Lower lobe of right lung (tissue), 2 donors: ENCODE results near the gene PLD4. TPM values are rescaled to one million over a fixed set of nuclear protein-coding genes. Genes with fewer than 3 reads are reported as not detected.

Experiments used
- ATAC-seq, 2 donors: fragments of 200-7000 bp; cut with Tn5 transposase; one replicate each; pipeline ENCODE4 v1.9.1; 2020 to 2022; ENCODE audit warnings: mild to moderate bottlenecking in 2 of 2, moderate library complexity in 2 of 2
- DNase-seq: peaks from one replicate; pipeline ENCODE4 v3.0.0-alpha.2; 2020
- H3K27ac ChIP-seq: fragments of 200-600 bp; one replicate; pipeline ENCODE4 v1.8.0; 2022
- H3K27me3 ChIP-seq: fragments of 200-600 bp; one replicate; pipeline ENCODE4 v1.8.0; 2022; ENCODE audit warnings: low read depth
- H3K36me3 ChIP-seq: fragments of 200-600 bp; one replicate; pipeline ENCODE4 v1.8.0; 2022; ENCODE audit warnings: mild to moderate bottlenecking
- H3K4me1 ChIP-seq: fragments of 200-600 bp; one replicate; pipeline ENCODE4 v1.8.0; 2022
- H3K4me3 ChIP-seq: fragments of 200-600 bp; one replicate; pipeline ENCODE4 v1.8.0; 2022; ENCODE audit warnings: mild to moderate bottlenecking
- H3K9me3 ChIP-seq: fragments of 200-600 bp; one replicate; pipeline ENCODE4 v1.8.0; 2022
- intact Hi-C: fragments of 100-400 bp; cut with DNase I; formaldehyde crosslinking; loops from one replicate; pipeline ENCODE4 v1.11.0; 2022
- total RNA-seq: library from RNA; stranded (reverse); fragmentation: NEBNext Ultra II Directional; extraction: Animal tissue kit (Norgen Biotek cat#: 25700); gene quantifications from one replicate; pipeline ENCODE4 v1.2.1, GENCODE V29; 2021
- TF ChIP-seq, protein P1 (sequence below): fragments of 200-600 bp; IDR thresholded peaks from one replicate; pipeline ENCODE4 v1.8.0; 2022; ENCODE audit warnings: antibody characterized with exemption, mild to moderate bottlenecking
- donor health status: DM: no; HTN: yes; CAD: no; lungs with severe emphysema.

The PLD4 gene
- total RNA-seq, 1 donor from 2014 or later, result 1.2 TPM

GRCh38 chr14:104895786-104896661, 28.7 kb upstream of the PLD4 start:
- H3K36me3 ChIP-seq, result peaks cover 4% of the 10 kb centered on the region
- ATAC-seq (peak; percentile 68 to 75), DNase-seq (peak; percentile 81)
- H3K4me3 ChIP-seq, result peak overlapping the region; percentile 39
- H3K27me3 ChIP-seq, result no peaks in the 10 kb centered on the region
- no peak overlapping the region for H3K27ac ChIP-seq
- intact Hi-C loops, result no loop called here
- TF ChIP-seq, protein P1, sequence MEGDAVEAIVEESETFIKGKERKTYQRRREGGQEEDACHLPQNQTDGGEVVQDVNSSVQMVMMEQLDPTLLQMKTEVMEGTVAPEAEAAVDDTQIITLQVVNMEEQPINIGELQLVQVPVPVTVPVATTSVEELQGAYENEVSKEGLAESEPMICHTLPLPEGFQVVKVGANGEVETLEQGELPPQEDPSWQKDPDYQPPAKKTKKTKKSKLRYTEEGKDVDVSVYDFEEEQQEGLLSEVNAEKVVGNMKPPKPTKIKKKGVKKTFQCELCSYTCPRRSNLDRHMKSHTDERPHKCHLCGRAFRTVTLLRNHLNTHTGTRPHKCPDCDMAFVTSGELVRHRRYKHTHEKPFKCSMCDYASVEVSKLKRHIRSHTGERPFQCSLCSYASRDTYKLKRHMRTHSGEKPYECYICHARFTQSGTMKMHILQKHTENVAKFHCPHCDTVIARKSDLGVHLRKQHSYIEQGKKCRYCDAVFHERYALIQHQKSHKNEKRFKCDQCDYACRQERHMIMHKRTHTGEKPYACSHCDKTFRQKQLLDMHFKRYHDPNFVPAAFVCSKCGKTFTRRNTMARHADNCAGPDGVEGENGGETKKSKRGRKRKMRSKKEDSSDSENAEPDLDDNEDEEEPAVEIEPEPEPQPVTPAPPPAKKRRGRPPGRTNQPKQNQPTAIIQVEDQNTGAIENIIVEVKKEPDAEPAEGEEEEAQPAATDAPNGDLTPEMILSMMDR, result no peak
- no peaks in the 10 kb centered on the region for H3K9me3 ChIP-seq
- H3K4me1 ChIP-seq, result peaks cover 18% of the 10 kb centered on the region

- H3K27me3 ChIP-seq, result no peaks in the 10 kb centered on the region
- no peak for ATAC-seq
- no peak overlapping the region for H3K27ac ChIP-seq
- intact Hi-C loops, result no loop called here
- TF ChIP-seq, protein P1, result no peak
- peaks cover 4% of the 10 kb centered on the region for H3K36me3 ChIP-seq
- peaks cover 18% of the 10 kb centered on the region for H3K4me1 ChIP-seq
- no peak overlapping the region for H3K4me3 ChIP-seq
- DNase-seq, result peak; percentile 44
- no peaks in the 10 kb centered on the region for H3K9me3 ChIP-seq
Measured at GRCh38 chr14:104897330-104898194, 27.1 kb upstream of the PLD4 start.

GRCh38 chr14:104898195-104898558, 26.5 kb upstream of the PLD4 start:
- Histone ChIP-seq H3K27ac (no peak overlapping the region), H3K27me3 (no peaks in the 10 kb centered on the region), H3K36me3 (peaks cover 4% of the 10 kb centered on the region), H3K4me3 (no peak overlapping the region), H3K4me1 (peaks cover 18% of the 10 kb centered on the region), H3K9me3 (no peaks in the 10 kb centered on the region)
- no peak for DNase-seq
- ATAC-seq, result no peak
- TF ChIP-seq, protein P1, result no peak
- intact Hi-C loops, result no loop called here

- DNase-seq, result no peak
- intact Hi-C loops, result no loop called here
Measured at GRCh38 chr14:104898870-104899510, 25.7 kb upstream of the PLD4 start.

DNA sequence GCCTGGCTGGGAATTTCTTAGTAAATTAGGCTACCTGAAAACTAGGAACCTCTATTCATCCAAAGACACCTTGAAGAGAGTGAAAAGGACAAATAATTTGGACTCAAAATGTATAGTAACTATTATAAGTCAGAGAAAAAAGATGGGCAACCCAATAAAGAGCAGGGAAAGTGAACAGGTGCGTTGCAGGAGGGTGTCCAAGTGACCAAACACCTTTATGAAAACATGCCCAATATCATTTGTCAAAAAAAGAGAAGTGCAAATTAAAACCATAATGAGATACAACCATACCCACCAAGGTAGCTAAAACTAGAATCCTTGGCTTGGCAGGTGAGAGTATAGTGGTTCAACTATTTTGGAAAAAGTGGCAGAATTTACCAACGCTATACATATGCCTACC, 24.9 kb upstream of the PLD4 start:
- intact Hi-C loops, result no loop called here

More at GRCh38 chr14:104898870-104899510, 25.7 kb upstream of the PLD4 start:
- Histone ChIP-seq H3K27me3 (peaks cover 2% of the 10 kb centered on the region), H3K4me3 (no peak overlapping the region), H3K36me3 (peaks cover 4% of the 10 kb centered on the region), H3K27ac (no peak overlapping the region), H3K4me1 (peaks cover 18% of the 10 kb centered on the region), H3K9me3 (no peaks in the 10 kb centered on the region)
- TF ChIP-seq, protein P1, result no peak
- no peak for ATAC-seq

More for the DNA sequence above, 24.9 kb upstream of the PLD4 start:
- no peak overlapping the region for H3K4me3 ChIP-seq
- ATAC-seq, result no peak
- H3K36me3 ChIP-seq, result no peaks in the 10 kb centered on the region
- no peak for DNase-seq
- peaks cover 14% of the 10 kb centered on the region for H3K4me1 ChIP-seq
- TF ChIP-seq, protein P1, result no peak
- H3K27ac ChIP-seq, result no peak overlapping the region
- no peaks in the 10 kb centered on the region for H3K9me3 ChIP-seq
- H3K27me3 ChIP-seq, result peaks cover 9% of the 10 kb centered on the region
